Measurements from ENCODE around the gene GTPBP10. TPM values are rescaled to one million over a fixed set of nuclear protein-coding genes. Genes with fewer than 3 reads are reported as not detected.

Gene GTPBP10
- total RNA-seq (10 to 100 TPM; 18.4 to 31.8 (median 29.7) TPM), total RNA-seq (16.3 to 57.6 (median 31.3) reads per million in 29 experiments)
- 36.2 TPM for total RNA-seq (2013)

GRCh38 chr7:90346336-90347125 is at the start of gene GTPBP10:
TSS of gene GTPBP10 (plus strand) at chr7:90346716. CDS start at chr7:90346742, 26 bp downstream.
- H3K27ac Mint-ChIP-seq = peak within 1 kb of the TSS; percentile 97 to 99
- peak within 1 kb of the TSS; percentile 93 to 95 (median 95) for H3K4me3 Mint-ChIP-seq
- H3K9me3 Mint-ChIP-seq = no peaks in the 10 kb centered on the region
- peak within 1 kb of the TSS; percentile 86 to 90 for H3K4me3 ChIP-seq (ENCODE audit: control insufficient read depth in 1 of 2, extremely low read depth in 1 of 2, low read length in 1 of 2)
- H3K27me3 Mint-ChIP-seq = no peaks in the 10 kb centered on the region
- peak; percentile 92 to 99 (median 96) for ATAC-seq (replicated peaks in 1 of 4)
- H3K36me3 Mint-ChIP-seq = peaks cover 19% of the 10 kb centered on the region
- H3K27ac ChIP-seq (ENCODE audit: low read length) = peak within 1 kb of the TSS; percentile 94
- peaks cover 13 to 19% of the 10 kb centered on the region in 2 experiments for H3K4me1 ChIP-seq (ENCODE audit: control insufficient read depth in 1 of 2, extremely low read depth in 1 of 2, insufficient read depth in 2 of 2, low read length in 2 of 2)
- no peaks in the 10 kb centered on the region for H3K27me3 ChIP-seq (replicated peaks in 1 of 2; ENCODE audit: control insufficient read depth in 2 of 2, extremely low read depth in 1 of 2, insufficient read depth in 2 of 2, low read length in 1 of 2)
- peak; percentile 88 to 99 (median 94) for DNase-seq
- ChIA-PET POLR2A (interaction anchor here in 1 of 2 donors (0.5 to 1.4 kb wide), 2 partner anchors 57 to 1646 kb away, joined by 4 to 16 read pairs; partner anchors contain the start of gene CLDN12), CTCF (interaction anchor here (0.6 to 1.7 kb wide), 9 partner anchors 30 to 1576 kb away, joined by 3 to 9 read pairs (median 3); partner anchors contain the start of genes CLDN12 (in 1 of the 2) and STEAP1 (in 1 of the 2))
- 0% methylated on average over 18 of the region's 37 CpGs for WGBS (ENCODE audit: insufficient coverage)
- H3K9me3 ChIP-seq = no peaks in the 10 kb centered on the region
- H3K4me1 Mint-ChIP-seq = peaks cover 50 to 57% (median 56%) of the 10 kb centered on the region in 3 donors
- H3K36me3 ChIP-seq (ENCODE audit: control insufficient read depth in 2 of 2, extremely low read depth in 1 of 2, insufficient read depth in 1 of 2, low read length in 1 of 2) = peaks cover 0 to 3% of the 10 kb centered on the region in 2 donors

- Histone ChIP-seq H3K27me3 (replicated peaks in 1 of 2; ENCODE audit: control insufficient read depth in 2 of 2, extremely low read depth in 1 of 2, insufficient read depth in 2 of 2, low read length in 1 of 2) (peaks cover 0 to 2% of the 10 kb centered on the region in 2 experiments), H3K9me3 (no peaks in the 10 kb centered on the region), H3K4me1 (ENCODE audit: control insufficient read depth in 1 of 2, extremely low read depth in 1 of 2, insufficient read depth in 2 of 2, low read length in 2 of 2) (no peaks in the 10 kb centered on the region), H3K27ac (ENCODE audit: low read length) (no peak overlapping the region), H3K36me3 (ENCODE audit: control insufficient read depth in 2 of 2, extremely low read depth in 1 of 2, insufficient read depth in 1 of 2, low read length in 1 of 2) (no peaks in the 10 kb centered on the region), H3K4me3 (ENCODE audit: control insufficient read depth in 1 of 2, extremely low read depth in 1 of 2, low read length in 1 of 2) (no peak overlapping the region)
- ATAC-seq (replicated peaks in 1 of 4) (peak; percentile 49 to 62 (median 53)), DNase-seq (peak in 1 of 35 experiments; percentile 24)
- WGBS (ENCODE audit: insufficient coverage) = no CpG with 5 or more reads among the region's 5 CpGs
- ChIA-PET POLR2A (no interaction called here), CTCF (interaction anchor here (1.1 to 1.4 kb wide), 2 partner anchors 13 to 51 kb away, joined by 3 to 4 read pairs; no protein-coding TSS in a partner anchor)
- H3K27ac Mint-ChIP-seq = no peak overlapping the region
- H3K36me3 Mint-ChIP-seq = no peaks in the 10 kb centered on the region
- H3K9me3 Mint-ChIP-seq = peaks cover 0 to 3% (median 3%) of the 10 kb centered on the region in 3 donors
- H3K4me3 Mint-ChIP-seq = no peak overlapping the region
- H3K27me3 Mint-ChIP-seq = peaks cover 0 to 3% of the 10 kb centered on the region in 2 donors
- H3K4me1 Mint-ChIP-seq = no peaks in the 10 kb centered on the region
Observed at GRCh38 chr7:90298145-90299038, 48.1 kb upstream of the GTPBP10 start.

GRCh38 chr7:90303241-90303640 is 43.3 kb upstream of the GTPBP10 start:
- Histone ChIP-seq H3K9me3 (no peaks in the 10 kb centered on the region), H3K36me3 (ENCODE audit: control insufficient read depth in 2 of 2, extremely low read depth in 1 of 2, insufficient read depth in 1 of 2, low read length in 1 of 2) (no peaks in the 10 kb centered on the region), H3K27ac (ENCODE audit: low read length) (no peak overlapping the region), H3K4me1 (ENCODE audit: control insufficient read depth in 1 of 2, extremely low read depth in 1 of 2, insufficient read depth in 2 of 2, low read length in 2 of 2) (no peaks in the 10 kb centered on the region), H3K4me3 (ENCODE audit: control insufficient read depth in 1 of 2, extremely low read depth in 1 of 2, low read length in 1 of 2) (no peak overlapping the region), H3K27me3 (replicated peaks in 1 of 2; ENCODE audit: control insufficient read depth in 2 of 2, extremely low read depth in 1 of 2, insufficient read depth in 2 of 2, low read length in 1 of 2) (no peaks in the 10 kb centered on the region)
- no peak overlapping the region for H3K27ac Mint-ChIP-seq
- WGBS (ENCODE audit: insufficient coverage) = no CpG with 5 or more reads among the region's 1 CpG
- no peaks in the 10 kb centered on the region for H3K4me1 Mint-ChIP-seq
- H3K36me3 Mint-ChIP-seq = no peaks in the 10 kb centered on the region
- ChIA-PET CTCF (no interaction called here), POLR2A (no interaction called here)
- no peaks in the 10 kb centered on the region for H3K9me3 Mint-ChIP-seq
- peaks cover 0 to 4% of the 10 kb centered on the region in 2 donors for H3K27me3 Mint-ChIP-seq
- H3K4me3 Mint-ChIP-seq = no peak overlapping the region
- ATAC-seq (replicated peaks in 1 of 4) = no peak
- DNase-seq = no peak

DNA sequence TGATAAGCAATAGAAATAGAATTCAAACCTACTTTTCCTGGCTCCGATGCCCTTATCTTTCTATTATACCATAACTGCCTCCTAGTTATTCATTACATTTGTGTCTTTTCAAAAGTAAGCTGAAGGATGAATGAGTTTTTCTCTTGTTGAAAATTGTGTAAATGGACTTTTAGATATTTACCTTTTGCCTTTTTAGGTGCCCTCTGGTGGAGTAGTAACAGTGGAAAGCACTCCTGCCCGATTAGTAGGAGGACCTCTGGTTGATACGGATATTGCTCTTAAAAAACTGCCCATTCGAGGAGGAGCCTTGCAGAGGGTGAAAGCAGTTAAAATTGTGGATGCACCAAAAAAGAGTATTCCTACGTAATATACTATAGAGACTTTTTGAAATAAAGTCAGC is 36.6 kb upstream of the GTPBP10 start:
- no peak overlapping the region for H3K27ac ChIP-seq (ENCODE audit: low read length)
- no peak overlapping the region for H3K27ac Mint-ChIP-seq
- no peaks in the 10 kb centered on the region for H3K36me3 ChIP-seq (ENCODE audit: control insufficient read depth in 2 of 2, extremely low read depth in 1 of 2, insufficient read depth in 1 of 2, low read length in 1 of 2)
- H3K4me1 ChIP-seq (ENCODE audit: control insufficient read depth in 1 of 2, extremely low read depth in 1 of 2, insufficient read depth in 2 of 2, low read length in 2 of 2) = no peaks in the 10 kb centered on the region
- WGBS (ENCODE audit: insufficient coverage) = no CpG with 5 or more reads among the region's 5 CpGs
- no peaks in the 10 kb centered on the region for H3K36me3 Mint-ChIP-seq
- H3K4me3 Mint-ChIP-seq = no peak overlapping the region
- H3K9me3 Mint-ChIP-seq = no peaks in the 10 kb centered on the region
- H3K9me3 ChIP-seq = no peaks in the 10 kb centered on the region
- no peaks in the 10 kb centered on the region for H3K4me1 Mint-ChIP-seq
- ATAC-seq (replicated peaks in 1 of 4) = no peak
- POLR2A ChIA-PET = no interaction called here
- H3K27me3 ChIP-seq (replicated peaks in 1 of 2; ENCODE audit: control insufficient read depth in 2 of 2, extremely low read depth in 1 of 2, insufficient read depth in 2 of 2, low read length in 1 of 2) = peaks cover 0 to 3% of the 10 kb centered on the region in 2 experiments
- no peak overlapping the region for H3K4me3 ChIP-seq (ENCODE audit: control insufficient read depth in 1 of 2, extremely low read depth in 1 of 2, low read length in 1 of 2)
- no peak for DNase-seq
- CTCF ChIA-PET = no interaction called here
- H3K27me3 Mint-ChIP-seq = peaks cover 5 to 16% of the 10 kb centered on the region in 2 donors

DNA sequence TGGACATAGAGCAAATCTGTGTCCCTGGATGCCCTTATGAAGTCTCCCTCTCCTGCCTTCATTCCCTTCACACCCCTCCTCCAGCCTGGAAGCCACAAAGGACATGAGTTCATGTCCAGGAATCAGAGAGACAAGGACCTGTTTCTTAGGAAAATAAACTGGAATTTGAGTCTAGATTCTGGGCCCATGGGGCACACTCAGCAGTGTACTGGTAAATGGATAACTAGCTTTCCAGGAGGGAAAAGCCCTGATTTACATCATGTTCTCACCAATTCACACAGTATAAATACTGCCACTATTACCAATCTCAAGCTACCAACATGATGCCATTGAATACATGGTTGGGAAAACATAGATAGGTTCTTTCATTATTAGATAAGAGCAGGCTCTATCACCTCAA is 35.3 kb upstream of the GTPBP10 start:
- Histone ChIP-seq H3K27ac (ENCODE audit: low read length) (no peak overlapping the region), H3K4me3 (ENCODE audit: control insufficient read depth in 1 of 2, extremely low read depth in 1 of 2, low read length in 1 of 2) (no peak overlapping the region), H3K4me1 (ENCODE audit: control insufficient read depth in 1 of 2, extremely low read depth in 1 of 2, insufficient read depth in 2 of 2, low read length in 2 of 2) (no peaks in the 10 kb centered on the region), H3K36me3 (ENCODE audit: control insufficient read depth in 2 of 2, extremely low read depth in 1 of 2, insufficient read depth in 1 of 2, low read length in 1 of 2) (no peaks in the 10 kb centered on the region), H3K27me3 (replicated peaks in 1 of 2; ENCODE audit: control insufficient read depth in 2 of 2, extremely low read depth in 1 of 2, insufficient read depth in 2 of 2, low read length in 1 of 2) (peaks cover 0 to 3% of the 10 kb centered on the region in 2 experiments), H3K9me3 (no peaks in the 10 kb centered on the region)
- Mint-ChIP-seq H3K4me1 (no peaks in the 10 kb centered on the region), H3K4me3 (no peak overlapping the region), H3K36me3 (no peaks in the 10 kb centered on the region), H3K9me3 (no peaks in the 10 kb centered on the region), H3K27ac (no peak overlapping the region), H3K27me3 (peaks cover 9 to 21% of the 10 kb centered on the region in 2 donors)
- ChIA-PET CTCF (interaction anchor here (0.5 to 1.3 kb wide), 3 partner anchors 12 to 116 kb away, joined by 3 to 4 read pairs (median 4); no protein-coding TSS in a partner anchor), POLR2A (no interaction called here)
- ATAC-seq (replicated peaks in 1 of 4) (no peak), DNase-seq (no peak)

DNA sequence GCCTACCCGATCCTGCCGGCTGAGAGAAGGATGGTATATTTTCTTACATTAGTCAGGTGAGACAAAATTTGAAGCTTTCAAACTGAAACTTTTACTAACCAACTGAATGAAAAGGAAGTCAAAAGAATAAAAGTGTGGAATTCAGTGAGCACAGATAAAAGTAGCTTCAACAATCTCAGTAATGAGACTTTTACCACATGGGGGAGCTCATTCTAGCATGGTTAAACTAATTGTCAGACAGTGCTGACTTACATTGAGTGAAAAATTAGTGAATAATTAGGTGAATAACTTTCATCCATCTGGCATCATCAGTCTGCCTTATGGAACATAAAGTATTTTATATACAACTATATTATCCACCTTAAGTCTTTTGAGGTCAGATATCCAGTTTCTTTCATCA is 33.8 kb upstream of the GTPBP10 start:
- ATAC-seq (replicated peaks in 1 of 4) (no peak), DNase-seq (peak in 1 of 35 experiments; percentile 29)
- Histone ChIP-seq H3K9me3 (no peaks in the 10 kb centered on the region), H3K4me1 (ENCODE audit: control insufficient read depth in 1 of 2, extremely low read depth in 1 of 2, insufficient read depth in 2 of 2, low read length in 2 of 2) (no peaks in the 10 kb centered on the region), H3K27ac (ENCODE audit: low read length) (no peak overlapping the region), H3K4me3 (ENCODE audit: control insufficient read depth in 1 of 2, extremely low read depth in 1 of 2, low read length in 1 of 2) (no peak overlapping the region), H3K27me3 (replicated peaks in 1 of 2; ENCODE audit: control insufficient read depth in 2 of 2, extremely low read depth in 1 of 2, insufficient read depth in 2 of 2, low read length in 1 of 2) (peaks cover 0 to 3% of the 10 kb centered on the region in 2 experiments), H3K36me3 (ENCODE audit: control insufficient read depth in 2 of 2, extremely low read depth in 1 of 2, insufficient read depth in 1 of 2, low read length in 1 of 2) (no peaks in the 10 kb centered on the region)
- no peaks in the 10 kb centered on the region for H3K36me3 Mint-ChIP-seq
- no peak overlapping the region for H3K4me3 Mint-ChIP-seq
- no peaks in the 10 kb centered on the region for H3K9me3 Mint-ChIP-seq
- H3K4me1 Mint-ChIP-seq = no peaks in the 10 kb centered on the region
- peaks cover 21 to 24% of the 10 kb centered on the region in 2 donors for H3K27me3 Mint-ChIP-seq
- H3K27ac Mint-ChIP-seq = no peak overlapping the region
- no CpG with 5 or more reads among the region's 2 CpGs for whole genome bisulfite sequencing (ENCODE audit: insufficient coverage)
- CTCF ChIA-PET = interaction anchor here (0.8 to 2.7 kb wide), 9 partner anchors 19 to 159 kb away, joined by 3 to 22 read pairs (median 3); no protein-coding TSS in a partner anchor
- POLR2A ChIA-PET = no interaction called here

All from T-cell (primary cell).